Glomerular visceral epithelial cell (primary cell): ENCODE measurements around the gene KRTAP4-2.
"Not testable (repeated sequence)": the region's sequence is repeated elsewhere in the genome, so short reads cannot be mapped to it uniquely, and the experiment has no call there.

Experiments used
- DNase-seq: peaks from one replicate; pipeline ENCODE4 v3.0.0-alpha.2; 2016; ENCODE audit errors: extremely low spot score

KRTAP4-2 gene

GRCh38 chr17:41163828-41164227 lies 14.2 kb downstream of the KRTAP4-2 start:
- DNase-seq: no peak

DNA sequence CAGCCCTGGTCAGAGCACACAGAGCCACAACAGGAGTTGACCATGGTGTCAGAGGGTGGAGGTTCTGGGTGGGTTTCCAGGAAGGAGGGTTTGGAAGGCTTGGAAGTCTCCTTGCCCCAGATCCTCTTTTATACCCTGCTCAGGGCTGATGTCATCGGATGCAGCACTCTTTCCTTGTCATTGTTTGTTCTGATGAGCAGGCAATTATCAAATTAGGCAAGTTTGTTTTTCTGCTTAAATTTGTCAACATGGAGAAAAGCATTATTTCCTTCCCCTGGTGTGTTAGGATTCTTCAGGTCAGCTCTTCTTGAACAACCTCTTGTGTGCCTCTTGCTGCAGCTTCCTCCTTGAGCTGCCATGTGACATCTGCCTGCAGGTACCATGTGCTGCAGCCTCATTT lies 17.4 kb downstream of the KRTAP4-2 start, which contains the start of gene KRTAP4-4:
KRTAP4-4 (minus strand) TSS at position 101 of the 400 bp plus-strand sequence; CDS start at position 44, 57 bp downstream.
- DNase-seq: no peak

DNA sequence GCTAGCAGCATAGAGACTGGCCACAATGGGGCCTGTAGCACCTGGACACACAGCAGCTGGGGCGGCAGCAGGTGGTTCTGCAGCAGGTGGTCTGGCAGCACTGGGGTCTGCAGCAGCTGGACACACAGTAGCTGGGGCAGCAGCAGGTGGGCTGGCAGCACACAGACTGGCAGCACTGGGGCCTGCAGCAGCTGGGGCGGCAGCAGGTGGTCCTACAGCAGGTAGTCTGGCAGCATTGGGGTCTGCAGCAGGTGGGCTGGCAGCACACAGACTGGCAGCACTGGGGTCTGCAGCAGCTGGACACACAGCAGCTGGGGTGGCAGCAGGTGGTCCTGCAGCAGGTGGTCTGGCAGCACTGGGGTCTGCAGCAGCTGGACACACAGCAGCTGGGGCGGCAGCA lies 17.8 kb downstream of the KRTAP4-2 start:
- not testable (repeated sequence) for DNase-seq

DNA sequence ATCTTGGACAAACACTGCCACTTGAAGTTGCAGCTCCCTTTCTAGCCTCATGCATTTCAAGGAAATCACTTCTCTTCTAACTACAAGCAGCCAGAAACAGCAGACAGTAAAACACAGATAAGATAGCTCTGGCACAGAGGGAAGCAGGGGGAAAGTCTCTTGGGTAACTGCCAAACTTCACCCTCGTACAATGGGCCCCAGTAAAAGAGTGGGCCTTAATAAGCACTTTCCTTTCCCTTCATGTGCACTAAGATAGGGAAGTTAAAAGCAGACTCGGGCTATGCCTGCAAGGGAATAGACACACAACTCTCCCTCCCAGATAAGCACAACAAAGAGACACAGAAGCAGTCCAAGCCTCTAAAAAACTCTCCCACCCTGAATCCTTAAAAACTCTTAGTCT lies 24.2 kb downstream of the KRTAP4-2 start:
- no peak for DNase-seq

DNA sequence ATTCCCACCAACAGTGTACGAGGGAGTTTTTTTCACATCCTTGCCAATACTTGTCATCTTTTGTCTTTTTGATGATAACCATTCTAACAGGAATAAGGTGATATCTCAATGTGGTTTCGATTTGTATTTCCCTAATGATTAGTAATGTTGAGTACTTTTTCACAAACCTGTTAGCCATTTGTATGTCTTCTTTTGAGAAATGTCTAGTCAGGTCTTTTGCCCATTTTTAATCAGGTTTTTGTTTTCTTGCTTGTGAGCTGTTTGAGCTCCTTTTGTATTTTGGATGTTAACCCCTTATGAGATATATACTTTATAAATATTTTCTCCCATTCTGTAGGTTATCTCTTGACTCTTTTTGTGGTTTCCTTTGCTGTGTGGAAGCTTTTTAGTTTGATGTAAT lies 26.5 kb downstream of the KRTAP4-2 start:
- DNase-seq: no peak

- DNase-seq: no peak
These were observed 28.0 kb downstream of the KRTAP4-2 start for GRCh38 chr17:41150026-41150425.

DNA sequence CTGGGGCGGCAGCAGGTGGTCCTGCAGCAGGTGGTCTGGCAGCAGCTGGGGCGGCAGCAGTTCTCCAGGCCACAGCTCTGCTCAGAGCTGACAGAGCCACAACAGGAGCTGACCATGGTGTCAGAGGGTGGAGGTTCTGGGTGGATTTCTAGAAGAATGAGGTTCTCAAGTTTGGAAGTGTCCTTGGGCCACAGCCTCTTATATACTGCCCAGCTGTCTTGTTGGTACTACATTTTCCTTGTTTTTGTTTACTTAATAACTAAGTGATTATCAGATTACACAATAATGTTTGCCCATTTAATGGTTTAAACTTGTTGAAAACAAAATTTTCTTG lies 28.4 kb downstream of the KRTAP4-2 start, which contains the start of gene KRTAP4-5:
KRTAP4-5 (minus strand) TSS at position 174 of the 334 bp plus-strand sequence; CDS start at position 116, 58 bp downstream.
- DNase-seq: no peak

DNA sequence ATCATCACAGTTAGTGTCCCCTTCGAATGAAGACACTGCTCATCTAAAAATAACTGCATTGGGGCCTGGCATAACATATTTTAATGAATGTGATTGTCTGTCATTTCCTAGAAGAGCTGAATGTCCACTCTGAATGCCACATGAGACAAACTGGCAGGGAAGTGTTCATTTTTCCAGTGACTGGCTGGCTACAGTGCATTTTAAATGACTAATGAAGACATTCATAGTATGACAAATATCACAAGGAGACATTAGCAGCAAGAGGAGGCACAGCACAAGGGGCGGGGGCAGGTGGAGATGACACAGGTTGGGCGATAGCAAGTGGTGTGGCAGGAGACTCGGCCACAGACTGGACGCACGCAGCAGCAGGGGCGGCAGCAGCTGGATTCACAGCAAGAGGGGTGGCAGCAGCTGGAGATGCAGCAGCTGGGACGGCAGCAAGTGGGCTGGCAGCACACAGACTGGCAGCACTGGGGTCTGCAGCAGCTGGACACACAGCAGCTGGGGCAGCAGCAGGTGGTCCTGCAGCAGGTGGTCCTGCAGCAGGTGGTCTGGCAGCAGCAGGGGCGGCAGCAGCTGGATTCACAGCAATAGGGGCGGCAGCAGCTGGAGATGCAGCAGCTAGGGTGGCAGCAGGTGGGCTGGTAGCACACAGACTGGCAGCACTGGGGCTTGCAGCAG lies 28.9 kb downstream of the KRTAP4-2 start:
- DNase-seq: not testable (repeated sequence)

- no peak for DNase-seq
These were observed 30.4 kb downstream of the KRTAP4-2 start for GRCh38 chr17:41147531-41148204.

- no peak for DNase-seq
These were observed 32.8 kb downstream of the KRTAP4-2 start for GRCh38 chr17:41145261-41145660.

GRCh38 chr17:41144846-41145245 lies 33.2 kb downstream of the KRTAP4-2 start:
- DNase-seq: no peak

DNA sequence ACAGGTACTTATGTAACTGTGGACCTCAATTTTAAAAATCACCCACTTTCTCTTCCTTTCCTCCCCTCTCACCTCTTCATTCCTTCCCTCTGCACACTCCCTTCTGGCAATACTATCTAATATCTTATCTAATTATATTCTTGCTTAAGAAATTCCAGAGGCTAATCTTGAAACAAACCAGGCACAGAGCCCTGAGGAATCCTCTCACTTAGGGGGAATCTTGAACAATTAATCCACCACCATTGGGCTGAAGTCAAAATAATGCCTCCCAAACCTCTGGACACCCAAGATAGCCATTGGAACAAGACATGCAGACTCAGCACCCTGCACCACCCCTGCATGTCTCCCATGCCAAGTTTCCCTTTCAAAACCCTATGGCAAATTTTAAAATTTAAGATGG lies 36.7 kb downstream of the KRTAP4-2 start:
- no peak for DNase-seq

DNA sequence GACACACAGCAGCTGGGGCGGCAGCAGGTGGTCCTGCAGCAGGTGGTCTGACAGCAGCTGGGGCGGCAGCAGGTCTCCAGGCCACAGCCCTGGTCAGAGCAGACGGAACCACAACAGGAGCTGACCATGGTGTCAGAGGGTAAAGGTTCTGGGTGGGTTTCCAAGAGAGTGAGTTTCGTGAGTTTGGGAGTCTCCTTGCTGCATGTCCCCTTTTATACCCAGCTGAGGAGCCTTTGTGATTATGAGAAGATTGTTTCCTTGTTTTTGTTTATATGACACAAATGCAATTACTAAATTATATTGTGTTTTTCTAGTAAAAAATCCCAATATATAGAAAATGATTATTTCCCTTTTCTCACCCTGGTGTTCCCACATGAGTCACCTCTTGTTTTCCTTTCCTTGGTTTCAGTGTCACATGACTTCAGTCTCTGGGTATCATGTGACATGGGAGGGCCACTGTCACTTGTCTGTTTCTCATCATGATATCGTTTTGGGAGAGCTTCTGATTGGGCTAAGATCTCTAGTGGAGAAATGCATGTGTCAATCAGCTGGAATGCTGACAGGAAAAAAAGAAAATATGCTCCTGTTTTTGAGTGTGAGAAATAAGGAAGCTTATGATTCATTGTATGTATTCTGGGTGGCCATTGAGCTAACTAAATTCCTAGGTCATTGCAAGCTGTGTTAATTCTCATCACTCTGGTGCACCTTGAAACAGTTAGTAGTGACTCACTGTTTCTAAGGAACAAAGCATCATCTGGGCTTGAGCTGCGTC lies 37.5 kb downstream of the KRTAP4-2 start, which contains the start of gene KRTAP4-6:
KRTAP4-6 (minus strand) TSS at position 185 of the 772 bp plus-strand sequence; CDS start at position 128, 57 bp downstream.
- peak; percentile 85 for DNase-seq

DNA sequence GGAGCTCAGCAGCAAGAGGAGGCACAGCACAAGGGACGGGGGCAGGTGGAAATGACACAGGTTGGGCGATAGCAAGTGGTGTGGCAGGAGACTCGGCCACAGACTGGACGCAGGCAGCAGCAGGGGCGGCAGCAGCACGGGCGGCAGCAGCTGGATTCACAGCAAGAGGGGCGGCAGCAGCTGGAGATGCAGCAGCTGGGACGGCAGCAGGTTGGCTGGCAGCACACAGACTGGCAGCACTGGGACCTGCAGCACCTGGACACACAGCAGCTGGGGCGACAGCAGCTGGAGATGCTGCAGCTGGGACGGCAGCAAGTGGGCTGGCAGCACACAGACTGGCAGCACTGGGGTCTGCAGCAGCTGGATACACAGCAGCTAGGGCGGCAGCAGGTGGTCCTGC lies 38.2 kb downstream of the KRTAP4-2 start:
- DNase-seq: not testable (repeated sequence)

- DNase-seq: no peak
These were observed 43.9 kb downstream of the KRTAP4-2 start for GRCh38 chr17:41133880-41134735.

- peak; percentile 34 for DNase-seq
These were observed 46.0 kb downstream of the KRTAP4-2 start for GRCh38 chr17:41131979-41132378.
